Suppressor macrophage treated with lipopolysaccharide for 4 hours (primary cell): ENCODE results near the gene CARD19.
A peak's percentile ranks its signal among the peaks of the same experiment; 100 is the strongest.

Experiments used
- DNase-seq: peaks from one replicate; pipeline ENCODE4 v3.0.0-alpha.2; 2020

CARD19 gene, protein sequence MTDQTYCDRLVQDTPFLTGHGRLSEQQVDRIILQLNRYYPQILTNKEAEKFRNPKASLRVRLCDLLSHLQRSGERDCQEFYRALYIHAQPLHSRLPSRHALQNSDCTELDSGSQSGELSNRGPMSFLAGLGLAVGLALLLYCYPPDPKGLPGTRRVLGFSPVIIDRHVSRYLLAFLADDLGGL

DNA sequence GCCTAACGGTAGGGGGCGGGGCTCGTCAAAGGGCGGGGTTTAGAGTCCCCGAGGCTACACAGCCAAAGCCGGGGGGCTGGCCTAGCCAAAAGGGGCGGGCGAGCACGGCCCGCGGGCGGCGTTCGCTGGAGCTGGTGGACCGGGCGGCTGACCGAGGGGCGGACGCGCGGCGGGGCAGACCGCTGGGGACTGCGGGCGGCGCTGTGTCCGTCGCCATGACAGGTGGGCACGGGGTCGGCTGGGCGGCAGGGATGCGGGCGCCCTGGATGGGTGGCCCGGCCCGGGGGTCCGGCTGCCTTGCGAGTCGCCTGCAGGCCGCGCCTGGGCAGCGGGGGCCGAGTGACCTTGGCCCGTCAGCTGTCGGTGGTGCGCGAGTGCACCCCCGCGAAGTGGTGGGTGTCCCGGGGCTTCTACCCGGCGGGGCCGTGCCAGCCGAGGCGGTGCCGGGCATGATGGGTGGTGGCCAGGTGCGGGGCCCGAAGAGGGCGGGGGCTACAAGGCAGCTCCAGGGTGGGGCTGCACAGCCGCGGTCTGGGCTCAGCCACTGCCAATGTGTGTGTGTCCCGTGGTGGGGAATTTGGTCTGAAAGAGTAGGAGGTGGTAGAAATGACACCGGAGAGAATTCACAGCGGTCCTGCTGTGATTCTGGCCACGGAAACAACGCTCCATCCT is at the start of gene CARD19:
TSS of gene CARD19 (plus strand) at position 87 of the 672 bp plus-strand sequence. CDS start at position 216, 129 bp downstream.
- DNase-seq: peak; percentile 50

DNA sequence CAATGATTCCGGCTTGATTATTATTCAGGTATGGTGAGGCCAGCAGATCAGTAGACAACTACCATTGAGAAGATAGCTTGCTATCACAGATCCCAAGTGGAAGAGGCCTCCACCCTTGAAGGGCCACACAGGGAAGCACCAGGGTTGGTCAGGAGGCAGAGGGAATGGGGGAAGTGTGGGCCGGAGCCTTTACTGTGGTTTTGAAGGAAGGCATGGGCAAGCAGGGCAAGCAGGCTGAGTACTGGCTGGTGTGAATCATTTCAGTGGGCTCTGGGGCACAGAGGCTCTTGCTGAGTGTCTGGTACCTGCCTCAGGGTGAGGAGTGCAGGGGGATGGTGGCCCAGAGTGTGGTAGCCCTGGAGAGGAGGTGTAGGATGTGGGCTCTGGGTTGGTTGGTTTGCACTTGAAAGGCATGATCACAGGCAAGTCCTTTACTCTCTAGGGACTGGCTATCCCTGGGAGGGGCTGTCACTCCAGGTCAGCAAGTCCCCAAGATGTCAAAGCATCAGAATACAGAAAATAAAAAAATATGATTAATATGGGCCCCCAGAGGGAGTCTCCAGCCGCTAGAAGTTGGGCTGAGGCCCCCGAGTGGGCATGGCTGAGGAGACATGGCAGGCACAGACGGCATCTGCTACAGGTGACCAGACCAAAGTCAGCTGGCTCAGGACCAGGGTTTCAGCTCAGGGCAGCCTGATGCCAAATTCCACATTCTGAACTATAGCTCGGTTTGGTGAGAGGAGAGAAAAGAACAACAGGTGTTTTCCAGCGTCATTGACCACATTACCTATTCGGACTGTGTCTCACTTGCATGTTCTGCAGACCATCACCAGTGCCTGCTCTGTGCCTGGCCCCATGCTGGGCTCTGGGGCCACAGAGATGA is 47.2 kb upstream of the CARD19 start:
- no peak for DNase-seq

DNA sequence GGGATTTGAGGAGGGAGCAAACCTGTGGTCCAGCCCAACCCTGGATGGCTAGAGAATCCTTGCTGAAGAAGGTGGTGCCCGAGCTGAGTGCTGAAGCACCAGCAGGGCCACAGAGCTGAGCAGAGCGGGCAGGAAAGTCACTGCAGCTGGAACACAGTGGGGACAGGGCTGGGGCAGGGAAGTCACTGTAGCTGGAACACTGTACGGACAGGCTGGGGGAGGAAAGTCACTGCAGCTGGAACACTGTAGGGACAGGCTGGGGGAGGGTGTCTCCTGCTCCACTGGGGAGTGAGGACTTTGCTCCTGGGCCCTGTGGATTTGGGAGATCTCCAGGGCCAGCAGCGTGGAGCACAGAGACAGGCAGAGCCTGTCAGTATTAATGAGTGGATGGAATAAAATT is 46.5 kb upstream of the CARD19 start:
- DNase-seq: no peak

DNA sequence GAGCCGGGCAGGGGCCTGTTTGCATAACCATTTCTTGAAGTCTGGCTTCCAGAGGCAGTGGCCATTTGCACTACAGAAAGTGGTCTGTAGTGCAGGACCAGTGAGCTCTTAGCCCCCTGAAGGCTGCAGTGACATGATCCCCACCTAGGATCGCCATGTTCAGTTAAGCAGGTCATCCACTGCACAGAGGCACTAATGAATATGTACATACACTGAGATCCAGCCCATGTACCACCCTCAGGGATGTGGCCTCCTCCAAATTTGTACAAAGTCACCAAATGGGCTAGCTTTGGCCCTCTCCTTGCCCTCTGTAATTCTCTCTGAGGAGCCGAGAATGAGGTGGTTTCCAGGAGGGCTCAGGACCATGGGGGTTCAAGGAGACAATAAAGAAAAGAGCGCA is 45.8 kb upstream of the CARD19 start:
- no peak for DNase-seq

DNA sequence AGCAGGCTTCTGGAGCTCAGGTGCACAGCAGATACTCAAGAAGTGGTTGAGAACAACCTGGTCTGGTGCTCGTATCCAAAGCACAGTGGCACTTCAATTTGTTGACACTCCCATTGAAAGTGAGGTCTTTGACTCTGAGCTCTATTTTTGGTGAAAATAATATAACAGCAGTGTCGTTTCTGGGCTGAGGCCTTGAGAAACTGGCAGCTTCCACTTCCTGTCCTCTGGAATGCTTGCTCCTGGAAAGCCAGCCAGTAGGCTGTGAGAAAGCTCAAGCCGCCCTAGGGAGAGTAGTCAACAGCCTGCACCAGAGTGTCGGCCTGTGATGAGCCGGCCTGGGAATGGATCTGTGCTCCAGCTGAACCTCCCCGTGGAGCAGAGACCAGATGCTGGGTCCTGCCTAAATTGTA is 44.3 kb upstream of the CARD19 start:
- DNase-seq: no peak

DNA sequence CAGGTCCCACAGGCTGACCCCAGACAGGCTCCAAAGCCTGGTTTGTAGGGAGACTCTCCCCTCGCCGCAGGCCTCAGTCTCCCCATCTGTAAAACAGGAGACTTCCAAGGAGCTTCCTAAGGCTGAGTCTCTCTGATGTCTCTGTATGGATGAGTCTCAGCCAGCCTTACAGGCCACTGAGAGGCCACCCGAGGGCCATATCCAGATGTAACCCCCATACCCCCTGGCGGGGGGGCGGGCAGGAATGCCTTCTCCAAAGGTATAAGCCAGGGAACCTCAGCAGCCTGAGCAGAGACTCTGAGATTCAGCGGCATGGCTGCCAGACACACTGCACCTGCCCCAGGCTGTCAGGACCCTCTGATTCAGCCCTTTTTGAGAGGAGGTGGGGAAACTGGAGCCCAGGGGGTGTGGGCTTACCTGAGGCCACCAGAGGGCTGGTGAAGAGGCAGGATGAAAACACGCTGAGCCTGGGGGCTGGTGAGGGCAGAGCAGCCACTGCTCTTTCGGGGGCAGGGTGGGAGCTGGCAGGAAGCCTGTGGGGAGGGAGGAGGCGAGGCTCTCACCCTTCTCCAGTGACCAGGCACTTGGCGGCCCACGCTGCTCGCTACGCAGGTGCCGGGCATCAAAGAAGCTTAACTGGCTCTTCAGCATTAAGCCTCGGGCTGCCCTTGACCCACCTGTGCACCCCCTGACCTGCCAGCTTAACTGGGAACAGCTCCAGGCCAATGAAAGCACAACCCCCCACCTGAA is 43.1 kb upstream of the CARD19 start:
- DNase-seq: no peak

DNA sequence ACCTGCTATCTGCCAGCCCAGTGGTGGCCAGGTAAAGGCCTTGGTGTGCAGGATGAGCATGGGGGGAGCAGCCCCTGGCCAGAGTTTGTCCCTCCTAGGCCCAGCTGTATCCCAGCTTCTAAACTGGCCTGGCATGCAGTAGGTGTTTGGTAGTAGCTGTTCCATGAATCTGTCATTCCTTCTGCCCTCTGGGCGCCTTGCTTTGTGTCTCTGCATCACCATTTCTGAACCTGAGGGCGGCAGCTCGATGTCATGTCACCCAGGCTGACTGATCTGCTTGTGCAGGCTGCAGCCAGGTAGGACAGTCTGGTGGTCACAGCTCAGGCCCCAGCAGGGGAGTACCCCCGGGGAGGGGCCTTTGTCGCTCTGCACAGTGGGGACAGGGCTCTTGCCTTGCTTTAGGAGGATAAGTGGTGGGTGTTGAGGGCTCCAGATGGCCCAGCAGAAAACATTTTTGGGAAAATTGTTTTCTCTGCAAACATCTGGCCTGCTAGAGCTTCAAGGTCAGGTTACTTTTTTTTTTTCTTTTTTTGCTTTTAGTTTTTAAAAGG is 42.2 kb upstream of the CARD19 start:
- no peak for DNase-seq

DNA sequence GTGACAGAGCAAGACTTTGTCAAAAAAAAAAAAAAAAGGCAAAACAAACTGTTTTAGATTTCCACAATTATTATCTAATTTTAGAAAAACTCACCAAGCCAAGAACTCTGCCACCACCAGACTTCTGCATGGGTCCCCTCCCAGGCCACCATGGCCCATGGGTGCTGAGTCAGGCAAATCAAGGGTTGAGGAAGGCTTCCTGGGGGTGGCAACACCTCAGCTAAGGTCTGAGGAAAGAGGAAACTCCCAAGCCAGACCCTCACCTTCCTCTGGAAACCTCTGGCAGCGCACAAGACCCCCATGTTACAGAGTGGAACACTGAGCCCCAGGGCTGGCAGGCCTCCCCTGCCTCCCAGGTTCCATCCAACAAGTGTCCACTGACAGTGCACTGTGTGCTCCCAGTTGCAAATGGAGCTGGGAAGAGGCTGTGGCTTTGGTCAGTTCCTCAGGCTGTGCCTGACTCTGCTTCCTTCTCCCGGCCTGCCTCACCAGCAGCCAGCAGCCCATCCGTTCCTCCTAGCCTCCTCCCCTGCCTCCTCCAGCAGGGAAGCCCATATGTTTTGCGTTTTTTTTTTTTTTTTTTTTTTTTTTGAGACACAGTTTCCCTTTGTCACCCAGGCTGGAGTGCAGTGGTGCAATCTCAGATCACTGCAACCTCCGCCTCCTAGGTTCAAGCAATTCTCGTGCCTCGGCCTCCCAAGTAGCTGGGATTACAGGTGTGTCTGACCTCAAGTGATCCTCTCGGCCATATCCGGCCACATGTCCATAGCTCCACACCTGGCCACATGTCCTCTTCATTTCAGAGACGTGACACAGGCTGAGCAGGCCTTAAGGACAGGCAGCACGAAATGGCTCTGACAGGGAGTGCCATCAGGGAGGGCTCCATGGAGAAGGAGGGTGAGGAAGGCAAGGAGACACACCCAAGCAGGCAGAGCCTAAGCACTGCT is 41.0 kb upstream of the CARD19 start:
- DNase-seq: peak; percentile 44

DNA sequence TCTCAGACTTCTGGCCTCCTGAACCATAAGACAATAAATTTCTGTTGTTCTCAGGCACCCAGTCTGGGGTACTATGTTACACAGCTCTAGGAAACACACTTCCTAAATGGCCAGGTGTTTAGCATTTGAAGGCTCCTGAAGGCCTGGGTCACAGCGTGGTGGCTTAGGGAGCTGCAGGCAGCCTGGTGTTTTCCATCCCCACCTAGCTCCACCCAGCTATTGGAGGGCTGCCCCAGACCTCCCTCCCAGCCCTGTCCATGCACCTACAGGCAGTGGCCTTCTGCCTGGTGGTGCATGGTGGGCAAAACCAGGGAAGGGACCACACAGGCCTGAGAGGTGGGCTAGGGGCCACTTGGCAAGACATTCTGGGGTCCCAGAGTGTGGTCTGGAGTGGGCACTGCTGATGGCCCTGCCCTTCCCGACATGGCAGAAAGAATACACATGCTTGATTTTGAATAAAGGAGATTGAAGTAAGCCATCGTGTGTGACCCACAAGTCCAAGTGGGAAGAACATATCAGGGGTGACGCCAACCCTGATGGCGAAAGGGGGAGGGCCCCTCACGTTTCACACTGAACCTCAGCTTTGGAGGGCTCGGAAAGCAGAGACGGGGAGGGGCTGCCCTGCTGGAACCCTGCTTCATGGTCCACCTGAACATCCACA is 38.8 kb upstream of the CARD19 start:
- DNase-seq: no peak

DNA sequence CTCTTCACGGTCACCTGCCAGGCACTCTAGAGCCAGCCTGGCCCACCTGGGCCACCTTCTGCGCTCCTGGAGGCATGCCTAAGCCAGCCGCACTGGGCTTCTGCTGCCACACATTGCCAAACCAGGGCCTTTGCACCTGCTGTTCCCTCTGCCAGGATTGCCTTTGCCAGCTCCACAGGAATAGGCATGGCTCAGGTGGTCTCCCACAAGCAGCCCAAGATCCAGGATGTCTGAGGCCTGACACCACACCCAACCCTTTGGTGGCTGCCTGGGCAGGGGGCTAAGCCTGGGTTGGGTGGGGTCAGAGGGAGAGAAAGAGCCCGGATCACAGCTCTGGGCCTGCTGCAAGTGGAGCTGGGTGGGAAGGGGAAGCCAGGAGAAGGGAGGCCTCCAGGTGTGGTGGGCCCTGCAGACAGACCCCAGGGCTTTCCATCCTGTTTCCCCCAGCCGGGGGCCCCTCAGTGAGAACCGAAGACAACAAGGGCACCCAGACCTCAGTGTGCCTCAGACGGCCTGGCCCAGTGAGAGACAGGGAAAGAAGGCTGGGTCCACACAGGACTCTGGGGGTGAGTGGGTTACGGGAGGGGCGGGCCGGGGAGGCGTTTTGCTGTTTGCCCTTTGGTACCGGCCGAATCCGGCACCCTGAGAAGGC is 38.2 kb upstream of the CARD19 start:
- no peak for DNase-seq

DNA sequence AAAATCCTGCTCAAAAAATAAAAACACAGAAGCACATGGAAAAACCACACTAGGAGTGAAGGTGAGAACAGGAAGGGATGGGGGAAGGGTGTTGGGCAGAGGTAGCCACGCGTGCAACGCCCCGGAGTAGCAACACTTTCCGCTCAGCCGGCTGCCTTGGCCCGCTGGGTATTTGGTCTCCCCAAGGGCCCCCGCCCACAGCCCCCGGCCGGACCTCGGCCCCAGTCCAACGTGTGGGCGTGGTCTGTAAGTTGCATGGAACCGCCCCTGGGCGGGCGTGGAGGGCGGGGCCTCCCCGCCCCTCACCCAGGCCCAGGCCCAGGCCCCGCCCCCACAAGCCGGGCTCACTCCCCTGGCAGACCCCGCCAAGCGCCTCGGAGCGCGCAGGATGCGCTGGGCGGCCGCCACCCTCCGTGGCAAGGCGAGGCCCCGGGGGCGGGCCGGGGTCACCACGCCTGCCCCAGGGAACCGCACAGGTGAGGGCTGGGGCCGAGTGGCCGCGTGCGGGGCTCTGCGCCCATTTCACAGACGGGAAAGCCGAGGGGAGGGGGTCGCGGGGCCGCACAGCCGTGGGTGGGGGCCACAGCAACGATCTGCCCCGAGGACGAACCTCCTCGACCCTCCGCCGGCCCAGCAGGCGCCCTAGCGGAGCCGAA is 37.5 kb upstream of the CARD19 start, which contains the start of gene SUSD3:
TSS of gene SUSD3 (plus strand) at position 347 of the 656 bp plus-strand sequence. CDS start at position 389, 42 bp downstream.
- DNase-seq: peak; percentile 44

DNA sequence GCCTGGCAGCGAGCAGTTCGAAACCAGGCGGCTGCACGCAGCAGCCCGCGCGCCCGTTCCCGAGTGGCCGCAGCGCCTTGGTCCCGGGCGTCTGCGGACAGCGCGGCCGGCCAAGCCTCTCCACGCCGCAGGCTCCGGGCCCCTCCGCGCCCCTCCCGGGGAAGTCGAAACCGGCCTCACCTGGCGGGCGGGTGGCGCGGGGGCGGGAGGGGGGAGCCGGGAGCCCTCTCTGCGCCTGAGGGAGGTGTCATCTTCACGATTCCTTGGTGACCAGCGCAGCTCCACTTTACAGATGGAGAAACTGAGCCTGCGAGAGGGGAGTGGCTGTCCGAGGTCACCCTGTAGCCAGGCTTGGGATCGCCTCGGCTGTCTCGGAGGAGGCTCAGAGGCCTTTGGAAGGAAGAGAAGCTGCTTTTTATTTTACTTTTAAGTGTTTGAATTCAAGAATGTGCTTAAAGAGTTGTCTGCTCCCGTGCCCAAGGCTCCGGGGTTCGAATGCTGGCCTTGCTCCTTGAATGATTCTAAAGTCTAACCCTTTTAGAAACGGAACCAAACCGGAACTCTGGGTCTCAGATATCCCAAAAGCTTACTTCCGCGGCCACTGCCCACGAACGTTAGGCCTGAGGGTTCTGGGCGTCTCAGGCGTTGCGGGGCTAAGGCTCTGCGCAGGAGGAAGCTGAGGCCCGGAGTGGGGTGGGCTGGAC is 36.9 kb upstream of the CARD19 start:
- DNase-seq: peak; percentile 49

DNA sequence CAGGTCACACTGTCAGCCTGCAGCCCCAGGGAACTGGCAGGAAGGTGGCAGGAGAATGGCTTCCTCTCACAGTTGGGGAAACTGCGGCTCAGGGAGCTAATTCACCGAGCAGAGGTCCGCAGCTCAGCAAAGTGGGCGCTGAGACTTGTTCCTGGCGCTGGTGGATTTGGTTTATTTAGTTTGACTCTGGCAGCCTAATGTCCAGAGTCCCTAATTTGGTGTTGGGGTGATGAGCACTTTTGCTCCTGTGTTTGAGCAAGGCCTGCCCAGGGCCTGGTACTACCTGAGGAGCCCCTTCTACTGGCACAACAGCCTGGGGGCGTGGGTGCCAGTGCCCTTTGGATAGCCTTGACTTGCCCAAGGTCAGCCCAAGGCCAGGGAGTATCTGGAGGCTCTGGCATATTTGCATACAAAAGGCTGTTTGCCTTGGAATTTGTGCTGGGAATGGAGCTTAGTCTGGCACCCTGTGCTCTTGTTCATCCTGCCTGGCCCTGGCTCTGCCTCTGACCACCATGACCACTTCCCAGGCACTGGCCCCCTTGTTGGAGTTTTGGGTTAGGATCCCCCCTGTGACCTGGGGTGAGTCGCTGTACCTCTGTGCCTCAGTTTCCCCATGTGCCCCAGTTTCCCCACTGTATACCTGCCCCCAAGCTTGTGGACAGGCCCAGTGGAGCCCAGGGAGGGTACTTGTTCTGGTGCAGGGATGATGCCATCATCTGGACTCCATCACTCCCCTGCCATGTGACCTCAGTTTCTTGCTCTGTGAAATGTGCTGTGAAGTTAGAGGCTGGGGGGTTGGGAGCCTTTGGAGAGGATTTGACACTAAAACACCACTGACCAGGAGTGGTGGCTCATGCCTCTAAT is 36.1 kb upstream of the CARD19 start:
- DNase-seq: no peak

DNA sequence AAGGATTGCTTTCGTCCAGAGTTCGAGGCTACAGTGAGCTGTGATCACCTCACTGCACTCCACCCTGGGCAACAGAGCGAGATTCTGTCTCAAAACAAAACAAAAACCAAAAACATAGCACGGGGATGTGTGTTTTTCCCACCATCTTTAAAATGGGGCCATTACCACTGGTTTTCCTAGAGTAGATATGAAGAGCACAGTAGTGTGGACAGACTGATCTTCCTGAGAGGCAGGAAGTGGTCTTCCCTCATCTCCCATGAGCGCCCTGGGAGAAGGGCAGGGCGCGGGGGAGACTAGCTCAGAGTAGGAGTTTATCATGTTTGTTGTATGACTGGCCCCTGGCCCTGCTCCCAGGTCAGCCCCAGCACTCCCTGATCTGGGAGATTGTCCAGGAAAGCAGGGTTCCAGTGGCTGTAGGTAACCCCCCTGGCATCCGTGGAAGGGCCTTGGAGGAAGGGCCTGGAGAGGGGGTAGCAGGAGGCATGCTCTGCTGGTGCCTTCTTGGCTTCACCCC is 35.2 kb upstream of the CARD19 start:
- DNase-seq: no peak

DNA sequence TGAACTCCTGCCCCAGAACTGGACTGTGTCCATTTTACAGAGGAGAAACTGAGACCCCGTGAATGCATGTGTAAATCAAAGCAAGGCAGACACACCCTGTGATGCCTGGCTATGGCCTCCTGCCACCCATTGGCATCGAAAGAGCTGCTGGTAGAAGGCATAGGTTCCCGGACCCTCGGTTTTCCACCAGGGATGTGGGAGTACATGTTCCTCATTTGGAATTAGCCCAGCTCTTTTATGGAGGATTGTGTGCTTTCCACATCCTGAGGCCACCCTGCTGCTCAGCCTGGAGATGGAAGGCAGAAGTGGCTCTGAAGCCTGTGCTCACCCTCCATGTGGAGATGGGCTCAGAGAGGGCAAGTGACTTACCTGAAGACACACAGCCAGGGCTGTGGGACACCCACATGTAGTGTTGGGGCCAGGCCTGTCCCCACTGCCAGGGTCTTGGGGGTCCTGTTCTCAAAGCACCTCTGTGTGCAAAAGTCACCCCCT is 34.7 kb upstream of the CARD19 start:
- no peak for DNase-seq

DNA sequence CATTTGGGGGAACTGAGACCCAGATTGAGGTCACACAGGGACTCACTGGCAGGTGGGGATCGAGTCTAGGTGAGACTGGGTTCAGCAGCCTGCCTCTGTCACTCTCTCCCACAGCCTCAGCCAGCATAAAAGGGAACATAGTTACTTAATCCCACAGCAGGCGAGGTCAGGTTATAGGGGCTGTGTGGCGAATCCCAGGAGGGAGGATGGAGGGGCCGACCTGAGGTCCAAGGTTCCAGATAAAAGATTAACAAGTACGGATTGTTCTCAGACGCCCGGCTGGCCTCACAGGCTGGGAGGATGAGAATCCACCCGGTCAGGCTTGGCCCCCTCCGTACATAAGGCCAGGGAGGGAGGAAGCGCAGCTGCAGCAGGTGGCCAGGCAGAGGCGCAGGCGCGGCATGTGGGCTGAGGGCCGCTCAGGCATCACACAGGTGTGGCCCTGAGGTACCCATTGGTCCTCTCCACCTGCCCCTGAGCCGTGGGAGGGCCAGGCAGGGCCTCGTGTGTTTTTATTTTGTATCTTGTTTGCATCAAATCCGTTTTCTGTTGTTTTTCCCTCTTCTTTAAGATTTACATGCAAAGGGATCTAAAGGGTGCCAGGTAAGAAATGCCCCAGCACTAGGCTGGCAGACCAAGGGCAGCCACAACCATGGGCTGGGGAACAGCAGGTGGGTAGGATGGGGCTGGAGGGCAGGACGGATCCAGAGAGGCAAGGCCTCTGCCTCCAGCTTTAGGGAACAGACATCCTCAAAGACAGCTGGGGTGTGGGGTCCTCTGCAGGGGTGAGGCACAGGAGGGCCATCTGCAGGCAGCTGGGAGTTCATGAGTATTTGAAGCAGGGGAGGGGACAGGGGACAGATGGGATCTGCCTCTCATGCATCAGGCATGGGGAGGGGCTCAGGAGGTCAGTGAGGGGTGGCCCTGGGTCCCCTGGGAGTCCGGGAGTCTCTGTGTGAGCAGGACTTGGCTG is 33.9 kb upstream of the CARD19 start:
- no peak for DNase-seq
